HCT116 (cell line): ENCODE results near the gene TMEM132C. TPM values are rescaled to one million over a fixed set of nuclear protein-coding genes. Genes with fewer than 3 reads are reported as not detected.

Experiments used
- ATAC-seq: fragments of 200-7000 bp; cut with Tn5 transposase; 2 replicates; pipeline ENCODE4 v1.9.1; 2020; ENCODE audit warnings: mild to moderate bottlenecking, moderate library complexity
- BruUV-seq: library from RNA; stranded (reverse); fragments of 400-500 nt; replicated peaks from 2 replicates; lab custom pipeline; 2021; lab: Mats Ljungman, UMichigan
- CTCF ChIA-PET: fragments of 300-600 bp; sonication (Branson Sonifier 250); formaldehyde crosslinking; loops from one replicate; lab custom pipeline; 2021; ENCODE audit warnings: antibody characterized with exemption; lab: Charles Lee
- POLR2A ChIA-PET: fragments of 300-600, 350-600 bp; sonication (Branson Sonifier 250); formaldehyde crosslinking; loops from one replicate; lab custom pipeline; 2021; ENCODE audit warnings: antibody characterized with exemption; lab: Charles Lee
- RAD21 ChIA-PET, 2 experiments: fragments of 300-600 bp; sonication (Branson Sonifier 250); formaldehyde crosslinking; loops; one replicate each; lab custom pipeline; 2023; ENCODE audit warnings: low total read pairs in 2 of 2; ENCODE audit not compliant: uncharacterized antibody in 2 of 2, unreplicated experiment in 2 of 2, low non-redundant PET in 1 of 2; lab: Charles Lee
- DNase-seq: peaks from one replicate; pipeline ENCODE4 v3.0.0-alpha.2; 2010; ENCODE audit warnings: low read depth, low spot score
- H2AFZ ChIP-seq: fragments of 200-600 bp; shearing (Covaris generic), sonication (generic); 2 replicates; pipeline ENCODE4 v1.6.1; 2017; ENCODE audit warnings: low read depth, mixed run types, mixed read lengths, antibody characterized with exemption, low read length; ENCODE audit not compliant: poor library complexity, severe bottlenecking
- H3K27ac ChIP-seq: 2 replicates; pipeline ENCODE4 v1.5.1; 2012; ENCODE audit warnings: low read depth, low read length
- H3K27me3 ChIP-seq: fragments of 200-600 bp; sonication (generic); 2 replicates; pipeline ENCODE4 v1.6.1; 2016; ENCODE audit warnings: mixed run types, low read length, mixed read lengths; ENCODE audit not compliant: insufficient read depth
- H3K36me3 ChIP-seq, 2 experiments: fragments of 200-500 bp in 1 of 2; fragments of 200-600 bp in 1 of 2; sonication (Bioruptor generic) in 1 of 2; sonication (generic) in 1 of 2; 2 replicates each; pipeline versions ENCODE4 v1.5.1 to v1.6.1; 2014 to 2016; ENCODE audit warnings: low read length in 2 of 2, inconsistent platforms in 1 of 2, mixed read lengths in 1 of 2, mixed run types in 1 of 2; ENCODE audit not compliant: insufficient read depth in 2 of 2, control insufficient read depth in 1 of 2
- H3K4me1 ChIP-seq, 2 experiments: fragments of 200-600 bp in 1 of 2; sonication (generic) in 1 of 2; 2 replicates each; pipeline versions ENCODE4 v1.5.1 to v1.6.1; 2012 to 2017; ENCODE audit warnings: low read length in 2 of 2, inconsistent platforms in 1 of 2, mild to moderate bottlenecking in 1 of 2, mixed read lengths in 1 of 2, mixed run types in 1 of 2, moderate library complexity in 1 of 2; ENCODE audit not compliant: insufficient read depth in 2 of 2, control insufficient read depth in 1 of 2
- H3K4me2 ChIP-seq: fragments of 200-600 bp; sonication (generic); 2 replicates; pipeline ENCODE4 v1.6.1; 2017; ENCODE audit warnings: mixed run types, low read length, mixed read lengths
- H3K4me3 ChIP-seq, 2 experiments: fragments of 200-600 bp in 1 of 2; sonication (generic) in 1 of 2; replicated peaks in 1 of 2; 2 replicates each; pipeline ENCODE4 v1.5.1; 2011 to 2016; ENCODE audit warnings: low read length in 2 of 2, control low read depth in 1 of 2, low read depth in 1 of 2, mild to moderate bottlenecking in 1 of 2, mixed read lengths in 1 of 2, mixed run types in 1 of 2
- H3K79me2 ChIP-seq: fragments of 200-600 bp; sonication (generic); 2 replicates; pipeline ENCODE4 v1.6.1; 2017; ENCODE audit warnings: mild to moderate bottlenecking, mixed run types, low read length, moderate library complexity, mixed read lengths; ENCODE audit not compliant: insufficient read depth
- H3K9ac ChIP-seq: fragments of 200-600 bp; sonication (generic); 2 replicates; pipeline ENCODE4 v1.6.1; 2016; ENCODE audit warnings: low read length, mixed read lengths
- H3K9me2 ChIP-seq: fragments of 200-600 bp; sonication (generic), shearing (Covaris generic); 2 replicates; pipeline ENCODE4 v1.6.1; 2017; ENCODE audit warnings: mixed run types, mild to moderate bottlenecking, moderate library complexity; ENCODE audit not compliant: insufficient read depth
- H3K9me3 ChIP-seq, 2 experiments: fragments of 200-500 bp in 1 of 2; fragments of 200-600 bp in 1 of 2; sonication (Bioruptor generic) in 1 of 2; sonication (generic) in 1 of 2; 2 replicates each; pipeline ENCODE4 v1.6.1; 2014 to 2017; ENCODE audit warnings: low read length in 2 of 2, mixed read lengths in 2 of 2, inconsistent platforms in 1 of 2, low read depth in 1 of 2, mild to moderate bottlenecking in 1 of 2, mixed run types in 1 of 2, moderate library complexity in 1 of 2; ENCODE audit not compliant: control insufficient read depth in 1 of 2, insufficient read depth in 1 of 2
- H4K20me1 ChIP-seq: fragments of 200-600 bp; sonication (generic), shearing (Covaris generic); 2 replicates; pipeline ENCODE4 v1.6.1; 2017; ENCODE audit warnings: mixed run types, mild to moderate bottlenecking, moderate library complexity; ENCODE audit not compliant: insufficient read depth
- CBX3 ChIP-seq: IDR thresholded peaks from 2 replicates; pipeline ENCODE4 v1.6.1; 2012; ENCODE audit warnings: low read depth
- EGR1 ChIP-seq: IDR thresholded peaks from 2 replicates; pipeline ENCODE4 v1.6.1; 2012; ENCODE audit warnings: low read depth
- POLR2A ChIP-seq: IDR thresholded peaks from 2 replicates; pipeline ENCODE4 v1.7.0; 2011; ENCODE audit warnings: borderline replicate concordance; ENCODE audit not compliant: insufficient read depth, insufficient read length; ENCODE audit errors: extremely low read depth
- RAD21 ChIP-seq: IDR thresholded peaks from 2 replicates; pipeline ENCODE4 v1.6.1; 2012; ENCODE audit warnings: low read depth, mild to moderate bottlenecking
- SIN3A ChIP-seq: IDR thresholded peaks from 2 replicates; pipeline ENCODE4 v1.6.1; 2012; ENCODE audit warnings: low read depth
- ZNF274 ChIP-seq: fragments of 200-500 bp; sonication (Bioruptor generic); IDR thresholded peaks from 2 replicates; pipeline ENCODE4 v1.6.1; 2014; ENCODE audit warnings: mild to moderate bottlenecking, low read depth, low read length, inconsistent platforms
- intact Hi-C: fragments of 100-400 bp; cut with micrococcal nuclease; formaldehyde crosslinking; loops from 2 replicates; pipeline ENCODE4 v1.10.0; 2022
- total RNA-seq: library from RNA; stranded (reverse); gene quantifications from one replicate; pipeline ENCODE4 v1.2.1, GENCODE V29; 2021; ENCODE audit not compliant: unreplicated experiment
- TF ChIP-seq, protein P1 (sequence below): IDR thresholded peaks from 2 replicates; pipeline ENCODE4 v1.6.1; 2012; ENCODE audit warnings: low read depth
- TF ChIP-seq, protein P2 (sequence below): IDR thresholded peaks from 2 replicates; pipeline ENCODE4 v1.6.1; 2012

TMEM132C gene
- total RNA-seq, 1 experiment from 2014 or later: not detected

DNA sequence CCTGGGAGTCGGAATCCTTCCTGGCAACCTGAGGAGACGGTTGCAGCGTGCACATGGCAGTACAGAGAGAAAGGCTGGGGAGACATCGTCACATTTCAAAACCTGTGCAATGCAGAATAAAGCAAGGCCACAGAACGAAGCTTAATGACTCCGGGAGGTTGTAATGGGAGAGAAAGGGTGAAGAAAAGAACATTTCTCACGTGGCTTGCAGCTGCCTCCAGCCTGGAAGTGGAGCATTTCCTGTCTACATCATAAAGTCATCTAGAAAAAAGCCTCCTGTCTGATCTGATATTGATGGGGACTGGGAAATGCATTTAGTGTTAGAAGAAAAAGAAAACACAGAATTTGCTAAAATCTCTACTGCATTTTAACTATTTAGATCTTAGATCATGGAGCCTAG lies 209.3 kb downstream of the TMEM132C start:
- Histone ChIP-seq H3K9me3 (peaks cover 23 to 36% of the 10 kb centered on the region in 2 experiments; a peak in 2 of 4 replicates), H3K9ac (no peak overlapping the region), H4K20me1 (no peaks in the 10 kb centered on the region), H3K4me1 (no peaks in the 10 kb centered on the region), H3K27ac (no peak overlapping the region), H3K27me3 (no peaks in the 10 kb centered on the region), H3K9me2 (no peaks in the 10 kb centered on the region), H3K79me2 (no peaks in the 10 kb centered on the region), H2AFZ (no peak overlapping the region), H3K4me3 (no peak overlapping the region)
- BruUV-seq: no TSS peak
- CTCF ChIA-PET: no interaction called here
- no peak for ATAC-seq
- DNase-seq: no peak
- POLR2A ChIA-PET: no interaction called here
- RAD21 ChIA-PET: no interaction called here
- intact Hi-C loops: no loop called here
- no peak for TF ChIP-seq POLR2A
- TF ChIP-seq, protein P1, sequence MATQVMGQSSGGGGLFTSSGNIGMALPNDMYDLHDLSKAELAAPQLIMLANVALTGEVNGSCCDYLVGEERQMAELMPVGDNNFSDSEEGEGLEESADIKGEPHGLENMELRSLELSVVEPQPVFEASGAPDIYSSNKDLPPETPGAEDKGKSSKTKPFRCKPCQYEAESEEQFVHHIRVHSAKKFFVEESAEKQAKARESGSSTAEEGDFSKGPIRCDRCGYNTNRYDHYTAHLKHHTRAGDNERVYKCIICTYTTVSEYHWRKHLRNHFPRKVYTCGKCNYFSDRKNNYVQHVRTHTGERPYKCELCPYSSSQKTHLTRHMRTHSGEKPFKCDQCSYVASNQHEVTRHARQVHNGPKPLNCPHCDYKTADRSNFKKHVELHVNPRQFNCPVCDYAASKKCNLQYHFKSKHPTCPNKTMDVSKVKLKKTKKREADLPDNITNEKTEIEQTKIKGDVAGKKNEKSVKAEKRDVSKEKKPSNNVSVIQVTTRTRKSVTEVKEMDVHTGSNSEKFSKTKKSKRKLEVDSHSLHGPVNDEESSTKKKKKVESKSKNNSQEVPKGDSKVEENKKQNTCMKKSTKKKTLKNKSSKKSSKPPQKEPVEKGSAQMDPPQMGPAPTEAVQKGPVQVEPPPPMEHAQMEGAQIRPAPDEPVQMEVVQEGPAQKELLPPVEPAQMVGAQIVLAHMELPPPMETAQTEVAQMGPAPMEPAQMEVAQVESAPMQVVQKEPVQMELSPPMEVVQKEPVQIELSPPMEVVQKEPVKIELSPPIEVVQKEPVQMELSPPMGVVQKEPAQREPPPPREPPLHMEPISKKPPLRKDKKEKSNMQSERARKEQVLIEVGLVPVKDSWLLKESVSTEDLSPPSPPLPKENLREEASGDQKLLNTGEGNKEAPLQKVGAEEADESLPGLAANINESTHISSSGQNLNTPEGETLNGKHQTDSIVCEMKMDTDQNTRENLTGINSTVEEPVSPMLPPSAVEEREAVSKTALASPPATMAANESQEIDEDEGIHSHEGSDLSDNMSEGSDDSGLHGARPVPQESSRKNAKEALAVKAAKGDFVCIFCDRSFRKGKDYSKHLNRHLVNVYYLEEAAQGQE: no peak
- no peak for TF ChIP-seq EGR1
- no peak for TF ChIP-seq CBX3
- TF ChIP-seq ZNF274: no peak
- no peak for TF ChIP-seq SIN3A
- no peak for TF ChIP-seq RAD21
- TF ChIP-seq, protein P2, sequence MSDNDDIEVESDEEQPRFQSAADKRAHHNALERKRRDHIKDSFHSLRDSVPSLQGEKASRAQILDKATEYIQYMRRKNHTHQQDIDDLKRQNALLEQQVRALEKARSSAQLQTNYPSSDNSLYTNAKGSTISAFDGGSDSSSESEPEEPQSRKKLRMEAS: no peak
- TF ChIP-seq, all 23 proteins: peak for 0
- Histone ChIP-seq H3K36me3 (no peaks in the 10 kb centered on the region), H3K4me2 (no peak overlapping the region)
